ENCODE data around the gene INAFM2. TPM values are rescaled to one million over a fixed set of nuclear protein-coding genes. Genes with fewer than 3 reads are reported as not detected.

INAFM2 gene
- total RNA-seq, 1 experiment from 2014 or later, result 25.4 TPM

DNA sequence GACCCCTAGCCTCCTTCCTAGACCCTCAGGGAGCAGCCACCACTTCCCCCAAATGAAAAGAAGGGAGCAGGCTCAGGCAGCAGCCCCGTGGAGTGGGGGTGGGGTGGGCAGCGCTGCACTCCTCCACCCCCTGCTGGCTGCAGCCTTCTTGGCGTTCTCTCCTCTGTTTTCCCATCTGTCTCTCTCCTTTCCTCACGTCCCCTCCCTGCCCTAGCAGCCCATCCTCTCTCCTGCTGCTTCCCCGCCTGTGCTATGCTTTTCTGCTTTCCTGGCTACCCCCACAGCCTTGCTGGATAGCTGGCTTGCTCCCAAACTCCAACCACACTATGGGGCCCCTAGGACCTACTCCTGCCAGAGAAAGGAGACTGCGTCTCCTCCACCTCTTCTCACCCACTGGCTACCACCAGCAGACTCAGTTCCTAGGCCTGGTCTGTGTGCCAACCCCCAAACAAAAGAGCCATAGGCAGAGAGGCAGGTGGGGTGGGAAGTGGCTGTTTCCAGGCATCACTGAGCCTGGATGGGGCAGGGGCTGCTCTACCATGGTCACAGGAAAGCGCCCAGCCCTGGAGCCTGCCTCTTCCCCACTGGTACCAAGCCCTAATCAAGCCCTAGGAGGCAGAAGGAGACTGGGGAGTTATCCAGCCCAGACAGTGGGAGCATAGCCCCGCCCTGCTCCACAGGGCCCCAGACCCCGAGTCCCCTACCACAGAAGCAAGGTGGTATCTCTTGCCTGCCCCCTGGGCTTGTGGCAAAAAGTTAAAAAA is 31.1 kb downstream of the INAFM2 start:
- no peaks in the 10 kb centered on the region for H3K79me2 ChIP-seq (ENCODE audit: insufficient read depth, low read length)
- H3K9me3 Mint-ChIP-seq, result no peaks in the 10 kb centered on the region
- no peak overlapping the region for H4K5ac ChIP-seq (ENCODE audit: insufficient read length, low read depth, low read length)
- H2AFZ ChIP-seq (ENCODE audit: low read length), result no peak overlapping the region
- no peak overlapping the region for H2BK12ac ChIP-seq (ENCODE audit: insufficient read length, low read depth, low read length)
- no peak overlapping the region for H3K9ac ChIP-seq (ENCODE audit: extremely low read depth, insufficient read length, low read length)
- H2BK5ac ChIP-seq (ENCODE audit: insufficient read length, low read length), result no peak overlapping the region
- peak; percentile 71 for DNase-seq
- H4K20me1 ChIP-seq (ENCODE audit: control insufficient read depth, insufficient read depth, insufficient read length), result no peaks in the 10 kb centered on the region
- no peak overlapping the region for H4K8ac ChIP-seq (replicated peaks; ENCODE audit: insufficient read length, low read depth, low read length)
- H3K4me3 Mint-ChIP-seq, result peak overlapping the region in 1 of 2 experiments; percentile 21; a peak in 2 of 5 replicates
- no peak overlapping the region for H3K23ac ChIP-seq (ENCODE audit: insufficient read length, low read depth, low read length)
- no peak overlapping the region for H4K91ac ChIP-seq (ENCODE audit: insufficient read length, low read depth, low read length)
- H2BK120ac ChIP-seq (ENCODE audit: low read depth, low read length, poor library complexity, severe bottlenecking), result no peak overlapping the region
- H3K56ac ChIP-seq (ENCODE audit: insufficient read length, low read depth, low read length), result no peak overlapping the region
- no peak overlapping the region for H3T11ph ChIP-seq (ENCODE audit: low read length)
- no peaks in the 10 kb centered on the region; the same call in 1 of the 2 replicates for H3K4me1 ChIP-seq (ENCODE audit: insufficient read depth, low read length)
- peak overlapping the region in 2 of 3 experiments; percentile 49 to 74; a peak in 2 of 7 replicates for H3K27ac Mint-ChIP-seq
- H2BK20ac ChIP-seq (ENCODE audit: low read depth, low read length, poor library complexity, severe bottlenecking), result no peak overlapping the region
- no peaks in the 10 kb centered on the region for H3K79me1 ChIP-seq (ENCODE audit: insufficient read depth, low read depth, low read length, poor library complexity, severe bottlenecking)
- H3K4ac ChIP-seq (ENCODE audit: low read depth, low read length), result no peak overlapping the region
- H3K27me3 Mint-ChIP-seq (ENCODE audit: low read depth), result peaks cover 34% of the 10 kb centered on the region
- WGBS (ENCODE audit: extremely low coverage, insufficient read length, low lambda C conversion rate), result no CpG with 5 or more reads among the region's 9 CpGs
- no peak overlapping the region for H3K18ac ChIP-seq (ENCODE audit: insufficient read length, low read depth, low read length)
- H3K14ac ChIP-seq (ENCODE audit: insufficient read depth, low read length), result peak overlapping the region; percentile 31; the same call in 1 of the 2 replicates
- H3K9me3 ChIP-seq (ENCODE audit: control insufficient read depth, low read depth, low read length), result no peaks in the 10 kb centered on the region
- peaks cover 27 to 39% of the 10 kb centered on the region in 2 experiments for H3K4me1 Mint-ChIP-seq
- no peaks in the 10 kb centered on the region; a peak in 1 of 7 replicates for H3K36me3 Mint-ChIP-seq (ENCODE audit: insufficient read depth in 1 of 3, low read depth in 3 of 3)
- H3K4me2 ChIP-seq (ENCODE audit: insufficient read depth, insufficient read length, low read length), result peak overlapping the region; percentile 20
- H2AK5ac ChIP-seq (ENCODE audit: insufficient read length, low read length), result no peak overlapping the region
- TF ChIP-seq, protein P1, sequence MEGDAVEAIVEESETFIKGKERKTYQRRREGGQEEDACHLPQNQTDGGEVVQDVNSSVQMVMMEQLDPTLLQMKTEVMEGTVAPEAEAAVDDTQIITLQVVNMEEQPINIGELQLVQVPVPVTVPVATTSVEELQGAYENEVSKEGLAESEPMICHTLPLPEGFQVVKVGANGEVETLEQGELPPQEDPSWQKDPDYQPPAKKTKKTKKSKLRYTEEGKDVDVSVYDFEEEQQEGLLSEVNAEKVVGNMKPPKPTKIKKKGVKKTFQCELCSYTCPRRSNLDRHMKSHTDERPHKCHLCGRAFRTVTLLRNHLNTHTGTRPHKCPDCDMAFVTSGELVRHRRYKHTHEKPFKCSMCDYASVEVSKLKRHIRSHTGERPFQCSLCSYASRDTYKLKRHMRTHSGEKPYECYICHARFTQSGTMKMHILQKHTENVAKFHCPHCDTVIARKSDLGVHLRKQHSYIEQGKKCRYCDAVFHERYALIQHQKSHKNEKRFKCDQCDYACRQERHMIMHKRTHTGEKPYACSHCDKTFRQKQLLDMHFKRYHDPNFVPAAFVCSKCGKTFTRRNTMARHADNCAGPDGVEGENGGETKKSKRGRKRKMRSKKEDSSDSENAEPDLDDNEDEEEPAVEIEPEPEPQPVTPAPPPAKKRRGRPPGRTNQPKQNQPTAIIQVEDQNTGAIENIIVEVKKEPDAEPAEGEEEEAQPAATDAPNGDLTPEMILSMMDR (conservative IDR thresholded peaks at IDR 0.05), result peak; percentile 42; the same call in 2 of the 3 replicates
- peaks cover 3% of the 10 kb centered on the region; the same call in 1 of the 2 replicates for H3K27me3 ChIP-seq (ENCODE audit: insufficient read depth, low read length)
- H3K27ac ChIP-seq (ENCODE audit: insufficient read length, low read depth, low read length), result no peak overlapping the region
- H3K23me2 ChIP-seq (ENCODE audit: insufficient read length, low read depth, low read length, poor library complexity, severe bottlenecking), result peaks cover 8% of the 10 kb centered on the region
- no peak overlapping the region for H2BK15ac ChIP-seq (ENCODE audit: low read depth, low read length)
